Lung (tissue), 12 donors: ENCODE data around the gene RETREG1. TPM values are rescaled to one million over a fixed set of nuclear protein-coding genes. Genes with fewer than 3 reads are reported as not detected.

Experiments
- ATAC-seq: fragments of 200-7000 bp; cut with Tn5 transposase; one replicate; pipeline ENCODE4 v1.9.1; 2020; ENCODE audit warnings: moderate number of reproducible peaks; ENCODE audit not compliant: insufficient read depth, low FRiP score
- DNase-seq, 3 donors: peaks; one replicate each; pipeline ENCODE4 v3.0.0-alpha.2; 2013 to 2017
- H3K27ac ChIP-seq, 2 donors: one replicate each; pipeline ENCODE4 v1.5.1; 2013; ENCODE audit warnings: mild to moderate bottlenecking in 2 of 2, moderate library complexity in 2 of 2, control low read depth in 1 of 2, inconsistent platforms in 1 of 2, low read depth in 1 of 2, low read length in 1 of 2
- H3K27me3 ChIP-seq, 3 donors: one replicate each; pipeline ENCODE4 v1.5.1; 2013; ENCODE audit warnings: low read length in 2 of 3; ENCODE audit not compliant: control insufficient read depth in 3 of 3, insufficient read depth in 3 of 3
- H3K36me3 ChIP-seq, 4 donors: one replicate each; pipeline ENCODE4 v1.5.1; 2013; ENCODE audit warnings: low read length in 4 of 4, mild to moderate bottlenecking in 1 of 4, moderate library complexity in 1 of 4; ENCODE audit not compliant: control insufficient read depth in 4 of 4, insufficient read depth in 4 of 4
- H3K4me1 ChIP-seq, 5 donors: one replicate each; pipeline ENCODE4 v1.5.1; 2013; ENCODE audit warnings: low read length in 5 of 5, mild to moderate bottlenecking in 2 of 5, moderate library complexity in 1 of 5; ENCODE audit not compliant: control insufficient read depth in 5 of 5, insufficient read depth in 5 of 5
- H3K4me3 ChIP-seq: one replicate; pipeline ENCODE4 v1.5.1; 2013; ENCODE audit warnings: mild to moderate bottlenecking, control low read depth, moderate library complexity
- H3K9ac ChIP-seq, 2 donors: one replicate each; pipeline ENCODE4 v1.5.1; 2013; ENCODE audit warnings: low read length in 2 of 2, control low read depth in 1 of 2; ENCODE audit not compliant: insufficient read depth in 1 of 2
- H3K9me3 ChIP-seq, 4 donors: one replicate each; pipeline ENCODE4 v1.5.1; 2013; ENCODE audit warnings: low read length in 3 of 4, mild to moderate bottlenecking in 1 of 4, moderate library complexity in 1 of 4; ENCODE audit not compliant: control insufficient read depth in 4 of 4, insufficient read depth in 3 of 4
- WGBS, 2 donors: extraction: QIAGEN DNeasy Blood & Tissue Kit; methylation state at CpG; one replicate each; pipeline ENCODE4 v1.1.7; 2013; 5-methylcytosine and 5-hydroxymethylcytosine counted together
- polyA plus RNA-seq, 2 donors: library from polyadenylated mRNA; stranded (reverse); fragments of 200-250 nt; gene quantifications; one replicate each; pipeline ENCODE4 v1.2.1, GENCODE V29; 2013
- total RNA-seq, 2 donors: library from RNA; depleted of rRNA in 1 of 2; stranded (reverse); fragments of >200 nt in 1 of 2; gene quantifications; one replicate each; pipeline ENCODE4 v1.2.1, GENCODE V29; 2014 to 2021
- TF ChIP-seq, protein P1 (sequence below): IDR thresholded peaks from 2 replicates; pipeline ENCODE4 v1.5.1; 2012; ENCODE audit warnings: mild to moderate bottlenecking; ENCODE audit errors: control extremely low read depth, extremely low read depth
- donor health status: control.
- donor health status: control.
- donor health status: Bipolar disorder and iron deficiency.
- donor health status: healthy.
- donor health status: DM: yes; HTN: yes; CAD: no.

The RETREG1 gene
- total and polyA plus RNA-seq, 4 donors, result 6.8 to 19.5 (median 9.6) TPM

DNA sequence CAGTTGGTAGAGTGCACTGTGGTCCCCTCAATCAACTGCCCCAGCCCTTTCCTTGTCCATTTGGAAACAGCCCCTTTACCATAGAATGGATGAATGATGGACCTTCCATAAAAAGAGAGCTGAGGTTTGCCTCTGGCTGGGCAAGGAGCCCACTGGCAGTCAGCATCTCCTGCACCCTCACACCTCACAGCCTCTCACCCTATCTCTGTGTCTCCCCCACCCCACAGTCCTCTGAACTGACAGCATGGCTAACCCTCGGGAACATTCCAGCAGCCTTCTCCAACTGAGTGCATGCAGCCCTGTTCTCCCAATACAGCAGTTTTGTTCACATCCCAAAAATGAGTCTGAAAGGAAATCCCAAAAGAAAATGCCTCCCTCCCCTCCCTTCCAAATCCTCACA is 51.7 kb downstream of the RETREG1 start:
- Histone ChIP-seq H3K27ac (no peak overlapping the region), H3K27me3 (peaks cover 0 to 3% (median 0%) of the 10 kb centered on the region in 3 donors), H3K36me3 (no peaks in the 10 kb centered on the region), H3K9ac (no peak overlapping the region), H3K9me3 (no peaks in the 10 kb centered on the region), H3K4me3 (no peak overlapping the region), H3K4me1 (peaks cover 0 to 4% (median 0%) of the 10 kb centered on the region in 5 donors)
- ATAC-seq (no peak), DNase-seq (no peak)
- TF ChIP-seq, protein P1, sequence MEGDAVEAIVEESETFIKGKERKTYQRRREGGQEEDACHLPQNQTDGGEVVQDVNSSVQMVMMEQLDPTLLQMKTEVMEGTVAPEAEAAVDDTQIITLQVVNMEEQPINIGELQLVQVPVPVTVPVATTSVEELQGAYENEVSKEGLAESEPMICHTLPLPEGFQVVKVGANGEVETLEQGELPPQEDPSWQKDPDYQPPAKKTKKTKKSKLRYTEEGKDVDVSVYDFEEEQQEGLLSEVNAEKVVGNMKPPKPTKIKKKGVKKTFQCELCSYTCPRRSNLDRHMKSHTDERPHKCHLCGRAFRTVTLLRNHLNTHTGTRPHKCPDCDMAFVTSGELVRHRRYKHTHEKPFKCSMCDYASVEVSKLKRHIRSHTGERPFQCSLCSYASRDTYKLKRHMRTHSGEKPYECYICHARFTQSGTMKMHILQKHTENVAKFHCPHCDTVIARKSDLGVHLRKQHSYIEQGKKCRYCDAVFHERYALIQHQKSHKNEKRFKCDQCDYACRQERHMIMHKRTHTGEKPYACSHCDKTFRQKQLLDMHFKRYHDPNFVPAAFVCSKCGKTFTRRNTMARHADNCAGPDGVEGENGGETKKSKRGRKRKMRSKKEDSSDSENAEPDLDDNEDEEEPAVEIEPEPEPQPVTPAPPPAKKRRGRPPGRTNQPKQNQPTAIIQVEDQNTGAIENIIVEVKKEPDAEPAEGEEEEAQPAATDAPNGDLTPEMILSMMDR, result no peak
- WGBS, 2 donors, result 84 to 94% methylated on average over 1 of the region's 1 CpG

GRCh38 chr5:16564248-16564867 is 52.4 kb downstream of the RETREG1 start:
- H3K27ac ChIP-seq, result no peak overlapping the region
- H3K9me3 ChIP-seq, result no peaks in the 10 kb centered on the region
- no peak for ATAC-seq
- H3K9ac ChIP-seq, result no peak overlapping the region
- 79 to 87% methylated on average over 5 of the region's 5 CpGs for WGBS, 2 donors
- no peak overlapping the region for H3K4me3 ChIP-seq
- H3K27me3 ChIP-seq, result peaks cover 0 to 3% (median 0%) of the 10 kb centered on the region in 3 donors
- DNase-seq, result no peak
- TF ChIP-seq, protein P1, result no peak
- peaks cover 0 to 4% (median 0%) of the 10 kb centered on the region in 5 donors for H3K4me1 ChIP-seq
- no peaks in the 10 kb centered on the region for H3K36me3 ChIP-seq

- ATAC-seq (no peak), DNase-seq (no peak)
- peaks cover 0 to 3% (median 0%) of the 10 kb centered on the region in 3 donors for H3K27me3 ChIP-seq
- H3K4me1 ChIP-seq, result peaks cover 0 to 4% (median 0%) of the 10 kb centered on the region in 5 donors
- TF ChIP-seq, protein P1, result no peak
- no peak overlapping the region for H3K27ac ChIP-seq
- no peak overlapping the region for H3K9ac ChIP-seq
- H3K36me3 ChIP-seq, result no peaks in the 10 kb centered on the region
- no peak overlapping the region for H3K4me3 ChIP-seq
- H3K9me3 ChIP-seq, result no peaks in the 10 kb centered on the region
These were observed 53.1 kb downstream of the RETREG1 start for GRCh38 chr5:16563686-16564085.

GRCh38 chr5:16561660-16562059 is 55.1 kb downstream of the RETREG1 start:
- 81 to 96% methylated on average over 3 of the region's 3 CpGs for WGBS, 2 donors
- ATAC-seq (no peak), DNase-seq (no peak)
- H3K9me3 ChIP-seq, result no peaks in the 10 kb centered on the region
- no peak overlapping the region for H3K27ac ChIP-seq
- H3K27me3 ChIP-seq, result peaks cover 0 to 3% (median 0%) of the 10 kb centered on the region in 3 donors
- H3K36me3 ChIP-seq, result no peaks in the 10 kb centered on the region
- no peak overlapping the region for H3K4me3 ChIP-seq
- TF ChIP-seq, protein P1, result no peak
- peaks cover 0 to 4% (median 0%) of the 10 kb centered on the region in 5 donors for H3K4me1 ChIP-seq
- H3K9ac ChIP-seq, result no peak overlapping the region
